ENCODE measurements around the gene CLOCK.

DNA sequence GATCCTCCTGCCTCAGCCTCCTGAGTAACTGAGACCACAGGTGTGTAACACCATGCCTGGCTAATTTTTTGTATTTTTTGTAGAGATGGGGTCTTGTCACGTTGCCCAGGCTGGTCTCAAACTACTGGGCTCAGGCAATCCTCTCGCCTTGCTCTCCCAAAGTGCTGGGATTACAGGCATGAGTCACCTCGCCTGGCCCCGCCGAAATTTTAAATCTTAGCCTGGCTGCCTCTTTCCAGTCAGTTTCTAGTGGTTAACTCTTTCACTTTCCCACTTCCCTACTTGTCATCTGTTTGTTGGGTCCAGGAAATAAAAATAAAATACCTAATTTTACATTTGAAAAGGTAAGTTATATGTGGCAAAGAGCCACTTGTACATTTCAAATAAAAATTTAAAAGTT lies 88.5 kb downstream of the CLOCK start:
- TF ChIP-seq, protein P1, sequence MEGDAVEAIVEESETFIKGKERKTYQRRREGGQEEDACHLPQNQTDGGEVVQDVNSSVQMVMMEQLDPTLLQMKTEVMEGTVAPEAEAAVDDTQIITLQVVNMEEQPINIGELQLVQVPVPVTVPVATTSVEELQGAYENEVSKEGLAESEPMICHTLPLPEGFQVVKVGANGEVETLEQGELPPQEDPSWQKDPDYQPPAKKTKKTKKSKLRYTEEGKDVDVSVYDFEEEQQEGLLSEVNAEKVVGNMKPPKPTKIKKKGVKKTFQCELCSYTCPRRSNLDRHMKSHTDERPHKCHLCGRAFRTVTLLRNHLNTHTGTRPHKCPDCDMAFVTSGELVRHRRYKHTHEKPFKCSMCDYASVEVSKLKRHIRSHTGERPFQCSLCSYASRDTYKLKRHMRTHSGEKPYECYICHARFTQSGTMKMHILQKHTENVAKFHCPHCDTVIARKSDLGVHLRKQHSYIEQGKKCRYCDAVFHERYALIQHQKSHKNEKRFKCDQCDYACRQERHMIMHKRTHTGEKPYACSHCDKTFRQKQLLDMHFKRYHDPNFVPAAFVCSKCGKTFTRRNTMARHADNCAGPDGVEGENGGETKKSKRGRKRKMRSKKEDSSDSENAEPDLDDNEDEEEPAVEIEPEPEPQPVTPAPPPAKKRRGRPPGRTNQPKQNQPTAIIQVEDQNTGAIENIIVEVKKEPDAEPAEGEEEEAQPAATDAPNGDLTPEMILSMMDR (conservative IDR thresholded peaks at IDR 0.05; ENCODE audit: low read length): no peak
- TF ChIP-seq EZH2phosphoT487 (IDR thresholded peaks at IDR 0.05; ENCODE audit: borderline replicate concordance): no peak

All from Loucy (cell line).